NCI-H2171 treated with DMSO at 0.1 percent for 48 hours (cell line): ENCODE measurements around the gene XYLT1.
A peak's percentile ranks its signal among the peaks of the same experiment; 100 is the strongest.

Source experiments
- DNase-seq: peaks from one replicate; lab custom pipeline; 2025; lab: John Stamatoyannopoulos, UW

The XYLT1 gene

DNA sequence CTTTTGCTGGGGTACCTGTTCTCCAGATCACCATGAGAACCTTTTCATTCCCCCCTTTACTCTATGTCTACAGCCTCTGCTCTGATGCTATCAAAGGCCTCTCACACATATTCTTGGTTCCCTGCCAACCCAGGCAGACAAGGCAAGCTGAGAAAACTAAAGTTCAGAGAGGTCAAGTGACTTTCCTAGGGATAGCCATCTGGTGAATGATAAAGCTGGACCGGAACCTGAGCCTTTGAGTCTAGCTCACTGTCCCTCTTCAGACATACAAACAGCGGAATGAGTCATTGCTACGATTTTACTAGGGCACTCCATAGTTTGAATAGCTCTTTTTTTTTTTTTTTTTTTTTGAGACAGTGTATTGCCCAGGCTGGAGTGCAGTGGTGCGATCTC lies 73.3 kb downstream of the XYLT1 start:
- DNase-seq: peak; percentile 83

DNA sequence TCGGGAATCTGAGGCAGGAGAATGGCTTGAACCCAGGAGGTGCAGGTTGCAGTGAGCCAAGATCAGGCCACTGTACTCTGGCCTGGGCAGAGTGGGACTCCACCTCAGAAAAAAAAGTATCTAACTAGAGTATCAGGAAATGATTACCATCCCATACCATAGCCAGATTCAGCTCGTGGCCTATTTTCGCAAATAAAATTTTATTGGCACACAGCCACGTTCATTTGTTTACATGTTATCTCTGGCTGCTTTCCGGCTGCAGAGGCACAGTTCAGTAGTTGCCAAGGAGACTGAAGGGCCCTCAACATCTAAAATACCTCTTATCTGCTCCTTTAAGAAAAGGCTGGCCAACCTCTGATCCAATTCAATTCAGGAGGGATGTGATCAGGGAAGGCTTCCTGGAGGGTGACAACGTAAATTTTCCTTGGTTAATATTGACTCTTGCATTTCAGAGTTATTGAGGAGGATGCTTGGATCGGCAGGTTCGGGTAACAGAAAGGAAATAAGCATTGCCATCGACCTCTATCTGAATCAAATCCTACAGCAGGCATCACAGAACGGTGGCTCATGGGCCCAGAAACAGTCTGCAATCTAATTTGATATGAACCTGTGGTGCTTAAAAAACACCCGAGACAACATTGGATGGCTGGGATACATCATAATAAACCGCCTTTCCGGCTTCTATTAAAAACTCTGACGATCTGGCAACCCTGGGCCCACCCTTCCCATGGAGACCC lies 73.8 kb downstream of the XYLT1 start:
- peak; percentile 74 for DNase-seq

DNA sequence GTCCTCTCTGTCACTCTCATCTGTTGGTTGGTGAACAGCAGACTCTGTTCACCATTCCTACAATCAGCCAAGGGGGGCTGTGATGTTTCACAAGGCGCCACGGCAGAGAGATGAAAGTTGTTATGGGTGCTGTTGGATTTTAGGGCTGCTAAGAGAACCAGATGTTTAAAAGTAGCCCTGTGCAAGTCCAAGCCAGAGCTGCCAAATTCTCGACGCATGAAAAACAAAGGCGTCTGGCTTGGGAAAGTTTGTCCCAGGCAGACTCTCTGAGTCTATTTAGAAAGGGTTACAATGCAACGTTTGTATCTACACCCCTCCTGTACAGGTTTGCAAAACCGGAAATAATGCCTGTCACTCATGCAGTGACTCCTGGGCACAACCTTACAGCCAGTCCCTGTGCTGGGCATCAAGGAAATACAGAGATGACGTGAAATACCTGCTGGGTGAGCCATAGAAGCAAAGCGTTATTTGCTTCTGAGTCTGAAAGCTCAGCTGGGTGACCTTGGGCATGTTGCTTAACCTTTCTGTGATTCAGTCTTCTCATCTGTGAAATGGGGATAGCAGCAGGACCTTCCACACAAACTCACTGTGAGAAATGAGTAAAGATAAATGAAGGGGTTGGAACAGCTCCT lies 74.8 kb downstream of the XYLT1 start:
- no peak for DNase-seq

DNA sequence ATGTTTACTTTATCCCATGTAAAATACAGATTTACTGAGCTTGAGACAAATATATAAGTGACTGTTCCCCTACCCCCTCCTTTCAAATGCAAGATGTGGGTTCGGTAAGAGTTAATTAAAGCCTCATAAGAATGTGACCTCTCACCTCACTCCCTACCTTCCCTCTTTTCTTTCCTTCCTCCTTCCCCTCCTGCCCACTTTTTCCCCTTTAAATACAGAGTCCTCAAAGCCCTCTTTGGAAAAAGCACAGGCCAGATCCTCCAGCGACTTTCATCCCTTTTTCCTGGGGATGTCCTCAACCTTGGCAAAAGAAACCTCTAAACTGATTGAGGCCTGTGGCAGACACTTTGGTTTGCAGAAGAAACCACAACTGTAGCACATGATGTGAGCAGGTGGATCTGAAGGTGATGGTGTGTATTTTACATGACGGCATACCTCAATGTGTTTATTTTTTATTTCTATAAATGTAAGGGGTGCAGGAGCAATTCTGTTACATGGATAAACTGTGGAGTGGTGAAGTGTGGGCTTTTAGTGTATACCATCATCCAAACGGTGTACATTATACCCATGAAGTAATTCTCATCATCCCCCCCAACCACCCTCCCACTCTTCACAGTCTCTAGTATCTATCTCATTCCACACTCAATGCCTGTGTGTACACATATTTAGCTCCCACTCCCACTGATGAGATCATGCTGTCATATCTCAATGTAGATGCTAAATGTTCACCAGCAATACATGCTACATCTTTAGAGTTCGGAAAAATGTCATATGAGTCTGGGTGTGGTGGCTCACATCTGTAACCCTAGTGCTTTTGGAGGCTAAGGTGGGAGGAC lies 77.7 kb downstream of the XYLT1 start:
- DNase-seq: no peak

DNA sequence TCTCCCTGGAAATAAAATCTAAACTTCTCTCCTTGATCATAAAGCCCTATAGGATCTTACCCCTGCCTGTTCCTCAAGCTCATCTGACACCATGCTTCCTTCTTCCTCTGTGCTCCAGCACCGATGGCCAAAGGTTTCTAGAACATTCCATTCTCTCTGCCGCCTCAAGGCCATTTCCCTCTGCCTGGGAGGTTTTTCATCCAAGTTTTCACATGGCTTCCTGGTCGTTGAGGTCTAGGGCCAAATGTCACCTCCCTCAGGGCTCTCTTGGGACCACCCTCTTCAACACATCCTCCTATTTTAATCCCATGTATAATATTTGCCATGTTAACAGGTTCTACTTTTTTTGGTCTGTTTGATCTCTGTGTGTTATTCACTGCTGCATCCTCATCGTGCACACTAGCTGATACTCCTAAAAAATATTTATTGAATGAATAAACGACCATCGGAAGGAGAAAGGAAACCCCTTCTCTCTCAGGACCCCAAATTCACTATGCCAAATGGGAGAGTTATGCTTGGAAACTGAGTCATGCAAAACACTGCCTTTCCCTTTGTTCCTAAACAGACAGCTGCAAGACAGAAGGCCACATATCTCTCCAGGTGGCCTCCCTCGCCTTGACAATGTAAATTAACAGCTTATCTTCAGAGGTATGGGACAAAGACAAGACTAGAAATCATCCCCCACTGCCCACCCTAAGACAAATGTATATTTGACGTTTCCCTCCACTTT lies 78.5 kb downstream of the XYLT1 start:
- DNase-seq: no peak

DNA sequence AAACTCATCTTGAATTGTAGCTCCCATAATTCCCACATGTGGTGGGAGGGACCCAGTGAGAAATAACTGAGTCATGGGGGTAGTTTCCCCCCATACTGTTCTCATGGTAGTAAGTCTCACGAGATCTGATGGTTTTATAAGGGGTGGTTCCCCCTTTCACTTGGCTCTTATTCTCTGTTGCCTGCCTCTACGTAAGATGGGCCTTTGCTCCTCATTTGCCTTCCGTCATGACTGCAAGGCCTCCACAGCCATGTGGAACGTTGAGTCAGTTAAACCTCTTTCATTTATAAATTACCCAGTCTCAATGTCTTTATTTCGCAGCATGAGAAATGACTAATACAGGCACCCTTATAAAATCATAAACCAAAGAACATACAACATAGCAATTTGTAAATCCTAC lies 79.0 kb downstream of the XYLT1 start:
- DNase-seq: no peak

DNA sequence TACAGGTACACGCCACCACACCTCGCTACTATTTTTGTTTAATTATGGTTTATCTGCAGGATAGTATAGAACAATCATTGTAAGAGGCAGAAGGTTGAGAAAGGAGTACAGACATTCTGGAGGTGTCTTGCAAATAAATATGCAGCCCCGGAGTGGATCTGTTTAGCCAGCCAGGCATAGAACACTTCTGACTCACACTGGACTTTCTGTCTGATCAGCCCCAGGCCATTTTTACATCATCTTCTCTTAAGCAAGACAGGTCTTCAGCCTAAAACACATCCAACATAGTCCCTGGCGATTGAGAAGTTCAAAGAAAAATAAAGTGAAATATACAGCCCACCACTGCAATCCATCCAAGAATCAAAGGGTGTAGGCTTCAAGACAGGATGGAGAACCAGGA lies 81.4 kb downstream of the XYLT1 start:
- DNase-seq: no peak

DNA sequence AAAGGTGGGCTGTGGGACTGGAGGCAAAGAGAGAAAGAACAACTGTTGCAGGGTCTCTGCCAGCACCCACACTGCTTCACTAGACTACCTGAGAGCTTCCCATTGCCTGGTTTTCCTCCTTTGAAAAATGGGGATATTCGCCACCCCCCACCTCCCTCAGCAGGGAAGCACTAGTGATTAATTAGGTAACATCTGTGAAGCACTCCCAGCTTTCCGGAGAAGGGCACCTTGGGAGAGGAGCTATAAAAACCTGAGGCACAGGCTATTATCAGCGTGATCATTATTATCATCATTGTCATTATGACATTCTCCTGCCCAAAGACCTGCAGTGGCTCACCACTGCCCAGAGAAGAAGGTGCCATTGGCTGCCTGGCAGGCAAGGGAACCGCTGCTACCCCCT lies 83.5 kb downstream of the XYLT1 start:
- DNase-seq: peak; percentile 78

DNA sequence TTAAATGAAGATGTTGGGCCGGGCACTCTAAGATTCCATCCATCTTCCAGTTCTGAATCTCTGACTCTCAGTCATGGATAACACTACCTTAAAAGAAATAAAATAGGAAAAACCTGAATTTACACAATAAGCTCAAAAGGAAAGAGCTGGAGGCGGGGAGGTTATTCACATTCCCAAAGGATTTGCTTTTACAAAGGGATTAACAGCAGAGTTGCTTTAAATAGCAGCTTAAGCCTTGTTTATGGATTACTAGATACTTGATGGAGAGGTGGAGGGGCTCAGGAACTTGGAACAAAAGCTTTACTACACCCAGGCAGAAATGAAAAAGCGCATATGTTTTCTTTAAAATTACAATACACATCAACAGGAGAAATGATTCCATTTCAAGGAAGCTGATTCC lies 84.5 kb downstream of the XYLT1 start:
- DNase-seq: no peak

DNA sequence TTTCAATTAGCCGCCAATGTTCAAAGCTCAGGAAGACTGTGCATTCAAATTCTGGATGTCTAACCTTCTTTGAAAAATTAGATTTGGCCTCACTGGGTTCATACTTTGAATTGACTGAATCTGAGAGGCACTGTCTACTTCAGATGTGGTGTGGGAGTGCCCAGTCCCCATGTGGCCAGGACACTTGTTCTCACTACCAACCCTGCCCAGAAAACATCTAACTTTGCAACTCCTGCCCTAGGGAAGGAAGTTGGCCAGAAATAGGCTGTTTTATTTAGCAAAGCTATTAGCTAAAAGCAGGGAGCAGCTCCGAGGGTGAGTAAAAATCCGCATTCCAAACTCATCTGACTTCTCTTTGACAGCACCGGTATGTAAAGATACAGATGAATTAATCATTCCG lies 86.3 kb downstream of the XYLT1 start:
- DNase-seq: no peak

DNA sequence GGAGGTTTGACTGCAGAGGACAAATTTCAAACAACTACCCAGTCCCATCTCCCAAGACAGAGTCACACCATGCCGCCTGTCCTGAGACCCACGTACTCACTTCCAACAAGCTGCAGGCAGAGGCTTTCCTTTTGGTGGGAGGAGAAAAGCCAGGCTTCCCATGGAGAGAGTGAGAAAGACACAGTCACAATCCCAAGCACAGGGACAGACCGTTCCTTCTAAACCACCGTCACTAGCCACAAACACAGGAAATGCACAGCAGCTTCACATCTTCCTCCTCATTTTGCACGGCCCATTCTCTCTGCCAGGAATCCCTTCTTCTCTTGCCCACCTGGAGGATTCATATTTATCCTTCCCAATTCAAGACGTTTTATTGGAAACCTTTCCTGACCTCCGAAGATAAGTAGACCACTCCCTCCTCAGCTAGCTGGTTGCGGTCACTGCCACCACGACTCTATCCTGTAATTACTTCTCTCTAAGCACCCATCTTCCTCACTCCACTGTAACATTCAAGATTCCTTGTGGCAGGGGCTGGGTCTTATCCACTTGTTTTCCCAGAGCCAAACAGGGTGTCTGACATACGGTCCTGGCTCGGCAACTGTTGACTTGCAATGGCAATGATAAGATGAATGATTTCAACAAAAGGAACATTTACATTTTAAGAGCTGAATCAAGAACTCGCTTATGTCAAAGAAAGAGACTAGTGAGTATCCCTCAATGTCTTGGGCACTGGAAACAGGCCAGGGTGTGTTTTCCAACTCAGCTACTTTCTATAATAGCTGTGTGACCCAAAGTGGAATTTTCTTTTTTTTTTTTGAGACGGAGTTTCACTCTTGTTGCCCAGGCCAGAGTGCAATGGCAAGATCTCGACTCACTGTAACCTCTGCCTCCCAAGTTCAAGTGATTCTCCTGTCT lies 87.6 kb downstream of the XYLT1 start:
- no peak for DNase-seq

DNA sequence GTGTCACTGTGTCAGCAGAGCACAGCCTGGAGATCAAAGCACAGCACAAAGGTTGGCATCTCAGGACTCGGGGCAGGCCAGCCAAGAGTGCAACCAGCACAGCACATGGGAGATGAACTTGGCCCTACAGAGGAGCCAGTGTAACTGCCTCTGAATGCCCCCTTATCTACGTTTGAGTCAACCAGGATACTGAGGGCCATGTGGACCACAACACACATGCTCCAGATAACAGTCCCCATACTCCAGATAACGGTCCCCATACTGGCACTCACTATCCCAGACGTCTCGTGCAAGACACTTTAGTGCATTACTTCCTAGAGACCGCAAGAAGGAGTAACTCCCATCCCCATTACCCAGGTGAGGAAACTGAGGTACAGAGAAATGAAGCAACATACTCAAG lies 88.2 kb downstream of the XYLT1 start:
- DNase-seq: no peak

DNA sequence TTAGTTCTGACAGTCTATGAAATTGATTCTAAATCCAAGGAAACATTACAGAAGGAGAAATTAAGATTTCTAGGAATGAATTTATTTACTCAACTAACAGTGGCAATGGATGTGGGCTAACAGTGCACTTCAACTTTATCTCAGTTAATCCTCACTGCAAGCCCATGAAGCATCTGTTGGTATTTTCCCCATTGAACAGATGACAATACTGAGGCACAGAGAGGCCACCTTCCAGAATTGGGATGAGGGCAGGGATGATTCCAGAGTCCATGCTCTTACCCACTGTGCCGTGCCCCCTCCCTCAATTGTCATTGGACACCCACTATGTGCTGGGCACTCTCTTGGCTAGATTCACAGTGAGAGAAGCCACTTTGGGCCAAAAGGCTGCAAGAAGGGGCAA lies 89.0 kb downstream of the XYLT1 start:
- no peak for DNase-seq

DNA sequence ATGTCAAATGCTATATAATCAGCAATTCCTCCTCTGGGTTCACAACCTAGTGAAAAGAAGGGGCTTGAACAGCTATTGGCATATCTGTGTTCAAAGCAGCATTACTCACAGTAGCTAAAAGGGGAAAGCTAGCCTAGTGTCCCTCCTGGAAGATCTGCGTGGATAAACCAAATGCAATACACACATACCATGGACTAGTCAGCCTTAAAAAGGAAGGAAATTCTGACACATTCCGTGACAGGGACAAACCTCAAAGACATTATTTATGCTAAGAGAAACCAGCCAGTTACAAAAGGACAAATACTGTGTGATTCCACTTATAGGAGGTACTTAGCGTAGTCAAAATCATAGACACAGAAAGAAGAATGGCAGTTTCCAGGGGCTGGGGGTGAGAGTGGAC lies 90.1 kb downstream of the XYLT1 start:
- no peak for DNase-seq

DNA sequence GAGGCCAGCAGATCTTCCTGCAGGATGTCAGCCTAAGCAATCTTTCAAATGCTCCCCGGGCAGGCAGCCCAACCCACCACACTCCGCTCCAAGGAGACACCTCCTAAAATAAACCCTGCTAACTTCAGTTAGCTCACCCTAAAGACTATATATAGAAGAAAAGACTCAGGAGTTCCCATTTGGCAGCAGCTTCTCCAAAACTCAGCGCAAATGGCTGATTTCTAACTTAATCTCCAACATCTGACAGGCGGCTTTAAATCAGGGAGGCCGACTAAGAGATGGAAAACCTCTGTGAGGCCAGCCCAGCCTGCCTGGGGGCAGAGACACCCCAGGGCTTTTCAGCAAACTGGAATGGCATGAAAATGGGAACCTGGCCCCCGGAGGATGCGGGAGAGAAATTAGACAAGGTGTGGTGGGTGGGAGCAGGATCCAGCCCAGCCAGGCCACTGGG lies 91.6 kb downstream of the XYLT1 start:
- no peak for DNase-seq

DNA sequence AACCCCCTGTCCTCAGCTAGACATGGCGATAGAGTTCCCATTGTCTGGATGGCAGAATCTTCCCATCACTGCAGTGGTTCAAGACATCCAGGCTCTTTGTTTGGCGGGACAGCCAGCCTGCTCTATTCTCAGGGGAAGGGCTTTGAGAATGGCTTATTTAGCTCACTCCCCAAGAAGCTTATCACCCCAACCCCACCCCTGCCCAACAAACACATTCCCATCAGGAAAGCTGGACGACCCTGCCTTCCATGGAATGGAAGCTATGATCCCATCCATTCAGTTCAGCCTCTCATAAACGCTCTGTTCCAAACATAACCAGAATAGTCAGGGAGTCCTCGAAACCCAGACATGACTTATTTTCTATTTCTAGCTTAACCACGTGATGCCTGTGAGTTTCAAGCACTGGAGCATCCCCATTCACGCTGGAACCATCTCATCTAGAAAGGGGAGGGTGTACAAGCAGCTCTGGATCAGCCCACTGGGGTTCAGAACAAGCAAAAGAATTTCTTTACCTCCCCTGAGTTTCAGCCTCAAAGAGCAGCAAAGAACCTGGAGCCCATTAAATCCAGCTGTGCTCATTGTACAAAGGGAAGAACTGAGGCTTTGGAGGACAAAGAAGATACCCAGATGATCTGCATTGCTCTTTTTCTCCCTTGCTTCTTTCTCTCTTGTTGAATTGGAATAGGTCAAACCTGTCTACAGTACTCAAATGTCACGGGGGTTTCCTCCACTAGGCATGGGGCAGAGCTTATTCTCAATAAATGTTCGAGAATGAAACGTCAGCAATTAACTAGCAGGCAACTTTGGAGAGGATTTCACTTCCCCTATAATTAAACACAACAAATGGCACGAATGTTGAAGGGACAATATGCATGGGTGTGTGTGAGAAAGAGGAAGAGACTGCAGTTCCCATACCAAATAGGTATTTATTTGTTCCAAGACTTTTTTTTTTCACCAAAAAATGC lies 93.1 kb downstream of the XYLT1 start:
- DNase-seq: no peak

DNA sequence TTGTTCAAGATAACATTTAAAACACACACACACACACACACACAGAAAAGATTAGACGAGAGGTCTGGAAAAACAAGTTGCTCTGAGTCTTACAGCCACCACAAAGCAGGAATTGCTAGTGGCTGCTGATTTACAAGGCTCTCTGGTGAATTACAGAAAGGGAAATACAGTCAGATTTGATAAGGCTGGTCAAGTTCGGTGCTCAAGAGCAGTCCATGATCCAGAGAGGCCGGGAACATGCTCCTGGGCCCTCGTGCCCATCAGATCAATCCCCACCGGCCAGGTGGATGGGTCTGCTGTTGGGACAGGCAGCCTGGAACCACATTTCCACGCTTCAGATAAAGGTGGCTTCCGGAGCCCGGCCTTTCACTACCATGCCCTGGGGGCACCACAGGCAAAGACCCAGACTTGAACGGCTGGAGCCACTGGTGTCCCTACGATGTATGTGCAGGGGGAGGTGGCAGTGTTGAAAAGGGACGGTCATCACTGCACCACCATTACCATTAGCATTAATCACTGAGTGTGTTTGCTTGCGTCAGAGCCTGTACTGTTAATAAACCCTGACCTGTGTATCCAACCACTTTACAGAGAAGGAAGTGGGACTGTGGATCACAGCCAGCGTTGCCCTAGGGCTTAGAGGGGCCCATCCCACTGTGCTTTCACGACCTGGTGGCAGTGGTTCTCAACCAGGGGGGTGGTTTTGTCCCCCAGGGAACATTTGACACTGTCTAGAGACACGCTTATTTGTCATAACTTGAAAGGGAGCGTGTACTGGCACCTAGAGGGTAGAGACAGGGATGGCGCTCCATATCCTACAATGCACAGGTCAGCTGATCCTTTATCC lies 95.1 kb downstream of the XYLT1 start:
- DNase-seq: no peak

DNA sequence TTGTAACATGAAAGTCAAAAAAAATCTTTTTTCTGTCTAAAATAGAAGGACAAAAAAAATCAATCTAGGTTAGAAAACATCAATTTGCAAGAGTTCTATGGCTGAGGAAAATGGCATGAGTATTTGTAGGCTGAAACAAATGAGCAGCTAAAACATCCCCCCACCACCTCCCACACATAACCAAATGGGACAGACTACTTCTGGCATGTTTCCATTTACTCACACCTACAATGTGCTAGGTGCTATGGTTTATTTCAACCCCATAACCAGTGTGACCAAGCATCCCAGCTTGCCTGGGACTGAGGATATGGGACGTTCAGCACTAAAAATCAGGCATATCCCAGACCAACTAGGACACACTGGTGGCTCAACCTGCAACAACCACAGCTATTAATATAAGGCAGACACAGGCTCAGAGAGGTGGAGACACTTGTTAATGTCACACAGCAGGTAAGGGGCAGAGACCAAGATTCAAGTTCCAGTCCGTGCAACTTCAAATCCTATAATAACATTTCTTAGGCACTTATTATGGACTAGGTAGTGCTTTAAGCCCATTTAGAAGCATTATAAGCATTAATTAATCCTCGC lies 96.0 kb downstream of the XYLT1 start:
- DNase-seq: no peak

DNA sequence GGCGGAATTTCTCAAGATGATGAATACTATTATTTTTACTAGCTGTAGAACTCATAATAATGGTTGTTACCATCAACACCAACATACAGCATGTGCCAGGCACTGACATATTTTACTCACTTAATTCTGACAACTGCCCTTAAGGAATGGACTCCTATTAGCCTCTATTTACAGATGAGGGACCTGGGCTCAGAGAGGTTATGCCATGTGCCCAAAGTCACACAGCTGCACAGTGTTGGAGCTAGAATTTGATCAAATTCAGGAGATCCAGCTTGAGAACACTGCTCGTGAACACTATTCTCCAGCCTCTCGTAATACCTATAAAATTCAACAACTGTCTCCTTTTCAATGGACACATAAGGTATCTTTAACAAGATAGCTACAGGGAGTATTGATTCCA lies 97.2 kb downstream of the XYLT1 start:
- no peak for DNase-seq
